Pericardium fibroblast (primary cell): ENCODE data around the gene UNC13A. TPM values are rescaled to one million over a fixed set of nuclear protein-coding genes. Genes with fewer than 3 reads are reported as not detected.

Experiments
- total RNA-seq: library from RNA; depleted of rRNA; stranded (reverse); fragments of >200 nt; gene quantifications from 2 replicates; pipeline ENCODE4 v1.2.3, GENCODE V29; 2015

The UNC13A gene
- total RNA-seq: 0.43 and 1.1 TPM in 2 replicates

GRCh38 chr19:17687857-17688784, at the start of gene UNC13A:
TSS of gene UNC13A (minus strand) at chr19:17688354. CDS start at chr19:17688199, 155 bp downstream.

DNA sequence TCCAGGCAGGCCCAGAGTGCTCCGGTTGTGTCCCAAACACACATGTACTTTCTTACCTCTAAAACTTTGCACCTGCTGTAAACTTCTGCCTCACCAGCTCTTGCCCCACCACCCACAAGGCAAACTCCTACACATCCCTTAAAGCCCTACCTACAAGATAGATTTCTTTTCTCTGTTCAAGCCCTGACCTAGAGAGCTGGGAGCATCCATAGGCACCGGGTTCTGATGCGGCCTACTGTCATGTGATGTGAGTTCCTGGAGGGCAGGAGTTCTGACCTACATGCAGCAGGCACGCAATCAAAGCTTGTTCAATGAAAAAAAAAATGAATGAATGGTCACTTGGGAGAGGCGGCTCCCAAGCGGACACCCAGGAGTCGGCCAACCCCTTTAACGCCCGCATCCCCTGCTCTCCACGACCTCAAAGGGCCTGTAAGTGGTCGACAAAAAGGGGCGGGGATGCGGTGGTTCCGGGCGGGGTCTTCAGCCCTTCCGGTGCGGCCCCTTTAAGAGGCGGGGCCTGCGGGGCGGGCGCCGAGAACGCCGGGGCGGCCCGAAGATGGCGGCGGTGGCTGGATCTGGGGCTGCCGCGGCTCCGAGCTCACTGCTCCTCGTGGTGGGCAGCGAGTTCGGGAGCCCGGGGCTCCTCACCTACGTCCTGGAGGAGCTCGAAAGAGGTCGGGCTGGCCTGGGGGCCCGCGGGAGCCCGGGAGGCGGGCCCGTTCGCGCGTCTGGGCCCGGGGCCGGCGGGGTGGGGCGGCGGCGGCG, 31.0 kb upstream of the UNC13A start, which contains the start of gene MAP1S:
MAP1S (plus strand) TSS at position 534 of the 765 bp plus-strand sequence; CDS start at position 557, 23 bp downstream.

GRCh38 chr19:17555480-17555928, 132.7 kb downstream of the UNC13A start, which contains the start of gene COLGALT1:
TSS of gene COLGALT1 (plus strand) at chr19:17555649. CDS start at chr19:17555714, 65 bp downstream.

Other genes with a start within 250 kb of the UNC13A start
- gene TMEM221, start 239.7 kb downstream of the UNC13A start, total RNA-seq: 0.85 TPM in 1 of 2 replicates, not detected in the other
- gene NXNL1, start 227.4 kb downstream of the UNC13A start, total RNA-seq: not detected in 2 replicates
- gene SLC27A1, start 217.8 kb downstream of the UNC13A start, total RNA-seq: 28.0 and 29.8 TPM in 2 replicates
- 139 and 154 TPM in 2 replicates for gene PGLS, start 176.7 kb downstream of the UNC13A start, total RNA-seq
- gene COLGALT1, start 132.7 kb downstream of the UNC13A start, total RNA-seq: 129 and 157 TPM in 2 replicates
- gene MAP1S, start 31.1 kb upstream of the UNC13A start, total RNA-seq: 34.0 and 38.6 TPM in 2 replicates
- gene FCHO1, start 63.1 kb upstream of the UNC13A start, total RNA-seq: 0.09 and 1.9 TPM in 2 replicates
- not detected in 2 replicates for gene B3GNT3, start 106.8 kb upstream of the UNC13A start, total RNA-seq
- gene INSL3, start 133.2 kb upstream of the UNC13A start, total RNA-seq: not detected in 2 replicates
- gene JAK3, start 159.6 kb upstream of the UNC13A start, total RNA-seq: 3.1 and 8.5 TPM in 2 replicates
- gene RPL18A, start 171.6 kb upstream of the UNC13A start, total RNA-seq: 2,158 and 3,184 TPM in 2 replicates
- gene SLC5A5, start 183.6 kb upstream of the UNC13A start, total RNA-seq: not detected in 2 replicates
- gene CCDC124, start 244.7 kb upstream of the UNC13A start, total RNA-seq: 39.5 and 51.2 TPM in 2 replicates